Osteocyte (in vitro differentiated cells): ENCODE results near the gene MPPED2. TPM values are rescaled to one million over a fixed set of nuclear protein-coding genes. Genes with fewer than 3 reads are reported as not detected.
A peak's percentile ranks its signal among the peaks of the same experiment; 100 is the strongest.

Experiments
- DNase-seq: peaks from one replicate; pipeline ENCODE4 v3.0.0; 2021; ENCODE audit warnings: mixed read lengths; ENCODE audit not compliant: unreplicated experiment; ENCODE audit errors: extremely low spot score
- H3K27ac Mint-ChIP-seq: one replicate; pipeline ENCODE4 v1.8.0; 2021; ENCODE audit warnings: mild to moderate bottlenecking, mixed read lengths; ENCODE audit not compliant: unreplicated experiment
- H3K27me3 Mint-ChIP-seq: one replicate; pipeline ENCODE4 v1.8.0; 2021; ENCODE audit warnings: mixed read lengths; ENCODE audit not compliant: unreplicated experiment
- H3K36me3 Mint-ChIP-seq: one replicate; pipeline ENCODE4 v1.8.0; 2021; ENCODE audit warnings: mixed read lengths; ENCODE audit not compliant: unreplicated experiment
- H3K4me1 Mint-ChIP-seq: one replicate; pipeline ENCODE4 v1.8.0; 2021; ENCODE audit warnings: mixed read lengths; ENCODE audit not compliant: unreplicated experiment
- H3K4me3 Mint-ChIP-seq: one replicate; pipeline ENCODE4 v1.8.0; 2021; ENCODE audit warnings: mild to moderate bottlenecking, moderate library complexity, mixed read lengths; ENCODE audit not compliant: unreplicated experiment
- H3K9me3 Mint-ChIP-seq: one replicate; pipeline ENCODE4 v1.8.0; 2021; ENCODE audit warnings: mixed read lengths; ENCODE audit not compliant: unreplicated experiment
- CTCF ChIP-seq: fragments of 200-600 bp; sonication (generic); IDR thresholded peaks from 2 replicates; pipeline ENCODE4 v1.5.0; 2021; ENCODE audit warnings: antibody characterized with exemption, mild to moderate bottlenecking, moderate library complexity
- total RNA-seq: library from RNA; stranded (reverse); gene quantifications from 2 replicates; pipeline ENCODE4 v1.2.1, GENCODE V29; 2021

The MPPED2 gene
- total RNA-seq, 1 donor from 2014 or later: not detected

DNA sequence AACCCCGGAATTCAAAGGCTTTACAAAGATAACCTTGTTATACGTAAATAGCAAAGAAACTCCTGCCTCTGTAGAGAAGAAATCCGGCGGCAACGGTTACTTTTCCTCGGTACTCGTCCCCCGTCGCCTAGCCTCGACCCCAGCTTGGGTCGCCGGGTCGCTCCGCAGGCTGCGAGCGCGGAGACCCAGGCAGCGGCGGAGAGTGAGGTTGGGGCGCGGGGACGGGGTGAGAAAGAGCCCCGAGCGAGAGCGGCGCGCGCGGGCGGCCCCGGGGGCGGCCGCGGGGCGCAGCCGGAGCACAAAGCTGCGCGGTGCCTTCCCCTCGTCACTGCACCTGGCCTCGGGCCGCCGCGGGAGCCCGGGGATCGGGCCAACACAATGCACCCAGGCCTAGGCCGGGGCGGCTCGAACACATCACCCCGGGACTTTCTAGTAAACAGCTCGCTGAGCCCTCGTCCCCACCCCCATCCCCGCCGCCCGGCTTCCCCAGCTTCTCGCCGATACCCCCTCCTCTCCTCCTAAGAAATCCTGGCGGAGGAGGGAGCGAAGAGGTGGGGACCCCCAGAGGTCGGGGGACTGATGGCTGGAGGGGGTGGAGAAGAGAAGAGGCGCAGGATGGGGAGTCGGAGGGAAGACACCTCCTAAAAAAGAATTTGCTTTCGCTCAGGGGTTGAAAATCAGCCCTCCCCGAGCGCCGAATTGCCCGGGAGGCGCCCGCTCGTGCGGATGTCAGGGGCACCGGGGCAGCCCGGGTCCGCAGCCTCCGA lies 845 bp downstream of the MPPED2 start:
- no peak for DNase-seq
- H3K27me3 Mint-ChIP-seq: peaks cover 70% of the 10 kb centered on the region
- peaks cover 12% of the 10 kb centered on the region for H3K4me1 Mint-ChIP-seq
- H3K36me3 Mint-ChIP-seq: no peaks in the 10 kb centered on the region
- no peaks in the 10 kb centered on the region for H3K9me3 Mint-ChIP-seq
- no peak overlapping the region for H3K27ac Mint-ChIP-seq
- no peak for TF ChIP-seq CTCF
- H3K4me3 Mint-ChIP-seq: peak overlapping the region; percentile 49

GRCh38 chr11:30583476-30584280 lies 2.5 kb downstream of the MPPED2 start:
- Mint-ChIP-seq H3K27me3 (peaks cover 61% of the 10 kb centered on the region), H3K27ac (no peak overlapping the region), H3K4me3 (no peak overlapping the region), H3K36me3 (no peaks in the 10 kb centered on the region), H3K9me3 (no peaks in the 10 kb centered on the region), H3K4me1 (peaks cover 12% of the 10 kb centered on the region)
- no peak for TF ChIP-seq CTCF
- no peak for DNase-seq

DNA sequence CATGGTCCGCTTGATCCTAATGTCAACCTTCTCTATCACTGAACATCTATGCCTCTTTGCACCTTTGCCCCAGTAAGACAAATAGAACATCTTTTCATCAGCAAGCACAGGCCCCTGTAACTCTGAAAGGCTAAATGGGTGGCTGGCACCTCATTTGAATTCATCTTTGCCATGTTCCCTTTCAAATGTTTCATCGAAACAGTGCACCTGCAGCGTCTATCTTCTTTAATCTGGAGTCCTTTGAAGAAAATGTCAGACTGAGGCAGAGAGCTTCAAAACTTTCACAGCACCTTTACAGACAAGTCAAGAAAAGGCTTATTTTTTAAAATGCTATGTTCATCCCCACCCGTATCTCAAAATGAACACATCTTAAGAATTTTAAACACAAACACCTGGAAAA lies 3.4 kb downstream of the MPPED2 start:
- H3K4me3 Mint-ChIP-seq: no peak overlapping the region

GRCh38 chr11:30581675-30582074 lies 4.5 kb downstream of the MPPED2 start:
- Mint-ChIP-seq H3K27me3 (peaks cover 54% of the 10 kb centered on the region), H3K9me3 (no peaks in the 10 kb centered on the region), H3K4me3 (no peak overlapping the region), H3K4me1 (peaks cover 11% of the 10 kb centered on the region), H3K36me3 (no peaks in the 10 kb centered on the region), H3K27ac (no peak overlapping the region)
- no peak for TF ChIP-seq CTCF
- DNase-seq: no peak

More for the DNA sequence above, 3.4 kb downstream of the MPPED2 start:
- Mint-ChIP-seq H3K27me3 (peaks cover 57% of the 10 kb centered on the region), H3K4me1 (peaks cover 12% of the 10 kb centered on the region), H3K36me3 (no peaks in the 10 kb centered on the region), H3K27ac (no peak overlapping the region), H3K9me3 (no peaks in the 10 kb centered on the region)
- no peak for DNase-seq
- TF ChIP-seq CTCF: no peak

- Mint-ChIP-seq H3K4me3 (no peak overlapping the region), H3K27ac (no peak overlapping the region), H3K36me3 (no peaks in the 10 kb centered on the region), H3K27me3 (peaks cover 51% of the 10 kb centered on the region), H3K4me1 (peaks cover 11% of the 10 kb centered on the region), H3K9me3 (no peaks in the 10 kb centered on the region)
- no peak for TF ChIP-seq CTCF
- no peak for DNase-seq
Observed at GRCh38 chr11:30580573-30580972, 5.6 kb downstream of the MPPED2 start.
